Testis (tissue), 3 donors: Measurements from ENCODE around the gene ALKBH5. TPM values are rescaled to one million over a fixed set of nuclear protein-coding genes. Genes with fewer than 3 reads are reported as not detected.

Experiments
- DNase-seq: peaks from one replicate; pipeline ENCODE4 v3.0.0-alpha.2; 2019
- H3K27ac ChIP-seq, 2 donors: fragments of 200-600 bp; sonication (generic); one replicate each; pipeline ENCODE4 v1.5.1; 2019
- H3K27me3 ChIP-seq: fragments of 200-600 bp; sonication (generic); one replicate; pipeline ENCODE4 v1.5.1; 2019
- H3K36me3 ChIP-seq: fragments of 200-600 bp; sonication (generic); one replicate; pipeline ENCODE4 v1.5.1; 2017; ENCODE audit warnings: low read depth; ENCODE audit errors: missing control alignments
- H3K4me1 ChIP-seq: fragments of 200-600 bp; sonication (generic); one replicate; pipeline ENCODE4 v1.5.1; 2019
- H3K4me3 ChIP-seq, 2 donors: fragments of 200-600 bp; sonication (generic); one replicate each; pipeline ENCODE4 v1.5.1; 2017 to 2019
- H3K9me3 ChIP-seq: fragments of 200-600 bp; sonication (generic); one replicate; pipeline ENCODE4 v1.5.1; 2017
- POLR2A ChIP-seq: fragments of 450-650 bp; IDR thresholded peaks from one replicate; pipeline ENCODE4 v1.6.1; 2017; ENCODE audit warnings: antibody characterized with exemption, mild to moderate bottlenecking, moderate library complexity
- WGBS, 2 donors: methylation state at CpG; one replicate each; pipeline ENCODE4 v1.1.5; 2018; 5-methylcytosine and 5-hydroxymethylcytosine counted together
- intact Hi-C: fragments of 100-400 bp; cut with DNase I; formaldehyde crosslinking; loops from one replicate; pipeline ENCODE4 v1.15.1; 2023; ENCODE audit warnings: low total_unique reads
- polyA plus RNA-seq: library from polyadenylated mRNA; stranded (reverse); fragments of 350-450 nt; fragmentation: Illumina TruSeq; extraction: RNeasy Lipid Tissue Mini Kit (QIAGEN cat#74804); gene quantifications from one replicate; pipeline ENCODE4 v1.2.3, GENCODE V29; 2014; ENCODE audit warnings: low read depth, low replicate concordance; ENCODE audit not compliant: insufficient read depth
- total RNA-seq, 2 donors: library from RNA; depleted of rRNA; stranded (reverse); fragments of >200 nt; gene quantifications; one replicate each; pipeline ENCODE4 v1.2.3, GENCODE V29; 2016
- TF ChIP-seq, protein P1 (sequence below), 3 experiments: fragments of 450-650 bp in 2 of 3; fragments of 200-600 bp in 1 of 3; sonication (generic) in 1 of 3; IDR thresholded peaks; one replicate each; pipeline ENCODE4 v1.5.1; 2016 to 2019; ENCODE audit warnings: antibody characterized with exemption in 3 of 3, mild to moderate bottlenecking in 2 of 3, moderate library complexity in 1 of 3

The ALKBH5 gene
- total and polyA plus RNA-seq, 3 donors from 2014 or later = 172 to 253 (median 213) TPM

DNA sequence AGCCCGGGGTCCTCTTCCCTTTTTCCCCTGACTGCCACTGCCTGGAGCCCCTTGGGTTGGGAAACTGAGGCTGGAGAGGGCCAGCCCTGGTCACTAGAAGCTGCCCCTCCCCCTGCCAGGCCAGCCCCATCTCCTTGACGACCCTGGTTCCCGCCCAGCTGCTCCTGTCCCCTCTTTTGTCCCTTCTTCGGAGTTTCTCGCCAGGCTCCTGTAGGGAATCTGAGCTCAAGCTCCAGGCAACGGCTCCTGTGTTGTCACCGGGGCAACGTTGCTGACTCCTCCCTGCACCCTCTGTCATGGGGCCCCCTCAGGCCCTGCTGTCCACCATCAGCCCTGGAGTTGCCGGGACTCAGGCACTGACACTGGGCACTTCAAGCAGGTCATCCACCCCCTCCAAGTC is 47.5 kb downstream of the ALKBH5 start:
- WGBS, 2 donors = 72 to 80% methylated on average over 4 to 9 of the region's 9 CpGs
- H3K36me3 ChIP-seq = no peaks in the 10 kb centered on the region
- H3K9me3 ChIP-seq = no peaks in the 10 kb centered on the region
- H3K27me3 ChIP-seq = no peaks in the 10 kb centered on the region
- no peak overlapping the region for H3K27ac ChIP-seq
- H3K4me1 ChIP-seq = peaks cover 6% of the 10 kb centered on the region
- TF ChIP-seq, protein P1, sequence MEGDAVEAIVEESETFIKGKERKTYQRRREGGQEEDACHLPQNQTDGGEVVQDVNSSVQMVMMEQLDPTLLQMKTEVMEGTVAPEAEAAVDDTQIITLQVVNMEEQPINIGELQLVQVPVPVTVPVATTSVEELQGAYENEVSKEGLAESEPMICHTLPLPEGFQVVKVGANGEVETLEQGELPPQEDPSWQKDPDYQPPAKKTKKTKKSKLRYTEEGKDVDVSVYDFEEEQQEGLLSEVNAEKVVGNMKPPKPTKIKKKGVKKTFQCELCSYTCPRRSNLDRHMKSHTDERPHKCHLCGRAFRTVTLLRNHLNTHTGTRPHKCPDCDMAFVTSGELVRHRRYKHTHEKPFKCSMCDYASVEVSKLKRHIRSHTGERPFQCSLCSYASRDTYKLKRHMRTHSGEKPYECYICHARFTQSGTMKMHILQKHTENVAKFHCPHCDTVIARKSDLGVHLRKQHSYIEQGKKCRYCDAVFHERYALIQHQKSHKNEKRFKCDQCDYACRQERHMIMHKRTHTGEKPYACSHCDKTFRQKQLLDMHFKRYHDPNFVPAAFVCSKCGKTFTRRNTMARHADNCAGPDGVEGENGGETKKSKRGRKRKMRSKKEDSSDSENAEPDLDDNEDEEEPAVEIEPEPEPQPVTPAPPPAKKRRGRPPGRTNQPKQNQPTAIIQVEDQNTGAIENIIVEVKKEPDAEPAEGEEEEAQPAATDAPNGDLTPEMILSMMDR (IDR thresholded peaks at IDR 0.05) = no peak
- TF ChIP-seq POLR2A = no peak
- no peak overlapping the region for H3K4me3 ChIP-seq
- intact Hi-C loops = no loop called here
- DNase-seq = no peak

DNA sequence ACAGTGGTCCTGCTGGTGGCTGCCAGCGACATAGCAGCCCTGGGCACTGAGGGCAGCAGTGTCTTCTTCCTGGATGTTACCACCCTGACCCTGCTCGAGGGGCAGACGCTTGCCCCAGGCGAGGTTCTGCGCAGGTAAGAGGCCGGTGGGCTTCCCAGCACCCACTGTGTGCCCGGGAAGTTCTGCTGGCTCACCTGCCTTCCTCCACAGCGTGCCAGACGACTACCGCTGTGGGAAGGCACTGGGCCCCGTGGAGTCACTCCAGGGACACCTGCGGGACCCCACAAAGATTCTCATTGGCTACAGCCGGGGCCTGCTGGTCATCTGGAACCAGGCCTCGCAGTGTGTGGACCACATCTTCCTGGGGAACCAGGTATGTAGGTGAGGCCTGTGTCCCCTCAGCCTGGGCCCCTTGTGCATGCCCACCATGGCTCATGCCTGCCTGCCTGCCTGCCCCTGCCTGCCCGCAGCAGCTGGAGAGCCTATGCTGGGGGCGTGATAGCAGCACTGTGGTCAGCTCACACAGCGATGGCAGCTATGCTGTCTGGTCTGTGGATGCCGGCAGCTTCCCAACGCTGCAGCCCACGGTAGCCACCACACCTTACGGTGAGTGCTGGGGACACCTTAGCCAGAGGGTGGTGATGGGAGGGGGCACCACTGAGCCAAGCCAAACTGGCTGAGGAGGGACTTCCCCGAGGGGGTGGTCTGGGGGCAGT is 50.3 kb downstream of the ALKBH5 start:
- Histone ChIP-seq H3K27me3 (no peaks in the 10 kb centered on the region), H3K36me3 (no peaks in the 10 kb centered on the region), H3K27ac (no peak overlapping the region), H3K4me3 (no peak overlapping the region), H3K4me1 (no peaks in the 10 kb centered on the region), H3K9me3 (no peaks in the 10 kb centered on the region)
- no peak for TF ChIP-seq POLR2A
- TF ChIP-seq, protein P1 (IDR thresholded peaks at IDR 0.05) = no peak
- DNase-seq = no peak
- intact Hi-C loops = no loop called here
- 91 to 93% methylated on average over 7 to 21 of the region's 22 CpGs for WGBS, 2 donors

DNA sequence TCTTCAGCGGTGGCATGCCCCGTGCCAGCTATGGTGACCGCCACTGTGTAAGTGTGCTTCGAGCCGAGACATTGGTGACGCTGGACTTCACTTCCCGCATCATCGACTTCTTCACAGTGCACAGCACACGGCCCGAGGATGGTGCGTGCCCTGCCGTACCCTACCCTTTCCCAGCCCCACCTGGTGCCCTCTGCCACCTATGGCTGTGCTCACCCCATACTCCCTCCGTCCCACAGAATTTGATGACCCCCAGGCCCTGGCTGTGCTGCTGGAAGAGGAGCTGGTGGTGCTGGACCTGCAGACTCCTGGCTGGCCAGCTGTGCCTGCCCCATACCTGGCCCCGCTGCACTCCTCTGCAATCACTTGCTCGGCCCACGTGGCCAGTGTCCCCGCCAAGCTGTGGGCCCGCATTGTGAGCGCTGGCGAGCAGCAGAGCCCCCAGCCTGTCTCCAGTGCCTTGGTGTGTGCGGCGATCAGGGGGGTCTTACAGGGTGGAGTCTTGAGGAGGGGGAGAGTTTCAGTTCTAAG is 51.3 kb downstream of the ALKBH5 start:
- H3K27ac ChIP-seq = no peak overlapping the region
- TF ChIP-seq POLR2A = no peak
- TF ChIP-seq, protein P1 (IDR thresholded peaks at IDR 0.05) = no peak
- no peak for DNase-seq
- WGBS, 2 donors = 96 to 97% methylated on average over 14 to 22 of the region's 22 CpGs
- H3K9me3 ChIP-seq = no peaks in the 10 kb centered on the region
- no peaks in the 10 kb centered on the region for H3K27me3 ChIP-seq
- intact Hi-C loops = no loop called here
- H3K36me3 ChIP-seq = no peaks in the 10 kb centered on the region
- no peak overlapping the region for H3K4me3 ChIP-seq
- no peaks in the 10 kb centered on the region for H3K4me1 ChIP-seq

DNA sequence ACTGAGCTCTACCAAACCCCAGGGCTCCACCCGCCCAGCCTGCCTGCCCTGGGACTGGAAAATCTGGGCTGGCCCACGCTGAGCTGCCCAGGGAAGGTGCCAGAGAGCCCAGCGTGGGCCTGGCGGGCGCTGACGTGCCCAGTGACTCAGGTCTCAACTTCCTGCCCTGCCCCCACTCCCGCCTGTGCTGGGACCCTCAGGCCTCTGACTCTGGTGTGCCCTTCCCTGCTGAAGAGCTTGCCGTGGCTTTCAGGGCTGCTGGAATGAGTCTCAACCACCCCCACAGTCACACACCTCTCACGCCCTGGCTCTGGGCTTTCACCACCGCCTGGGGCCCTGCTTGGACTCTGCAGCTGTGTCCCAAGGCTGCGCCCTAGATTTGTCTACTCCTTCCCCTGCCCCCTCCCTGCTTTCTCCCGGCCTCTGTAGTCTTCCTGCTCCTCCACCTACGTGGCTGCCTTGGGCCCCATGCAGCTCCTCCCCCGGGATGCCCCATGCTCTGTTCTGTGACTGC is 52.2 kb downstream of the ALKBH5 start:
- Histone ChIP-seq H3K27me3 (no peaks in the 10 kb centered on the region), H3K4me3 (no peak overlapping the region), H3K36me3 (no peaks in the 10 kb centered on the region), H3K4me1 (no peaks in the 10 kb centered on the region), H3K9me3 (no peaks in the 10 kb centered on the region), H3K27ac (no peak overlapping the region)
- WGBS, 2 donors = 63 to 80% methylated on average over 7 to 13 of the region's 14 CpGs
- intact Hi-C loops = no loop called here
- DNase-seq = peak; percentile 45
- TF ChIP-seq, protein P1 (IDR thresholded peaks at IDR 0.05) = no peak
- TF ChIP-seq POLR2A = no peak

DNA sequence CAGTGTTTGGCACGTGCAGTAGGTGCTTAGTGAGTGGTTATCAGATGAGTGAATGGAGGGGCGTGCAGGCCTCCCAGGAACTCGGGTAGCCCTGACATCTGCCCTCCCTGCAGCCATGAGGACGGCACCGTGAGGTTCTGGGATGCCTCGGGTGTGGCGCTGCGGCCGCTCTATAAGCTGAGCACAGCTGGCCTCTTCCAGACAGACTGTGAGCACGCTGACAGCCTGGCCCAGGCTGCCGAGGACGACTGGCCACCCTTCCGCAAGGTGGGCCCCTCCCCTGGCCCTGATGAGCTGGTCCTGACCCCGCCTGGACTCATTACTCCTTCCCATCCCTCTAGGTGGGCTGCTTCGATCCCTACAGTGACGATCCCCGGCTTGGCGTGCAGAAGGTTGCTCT is 52.9 kb downstream of the ALKBH5 start:
- no peak for DNase-seq
- H3K4me3 ChIP-seq = no peak overlapping the region
- no peak overlapping the region for H3K27ac ChIP-seq
- intact Hi-C loops = no loop called here
- TF ChIP-seq, protein P1 (IDR thresholded peaks at IDR 0.05) = no peak
- TF ChIP-seq POLR2A = no peak
- H3K36me3 ChIP-seq = no peaks in the 10 kb centered on the region
- no peaks in the 10 kb centered on the region for H3K4me1 ChIP-seq
- no peaks in the 10 kb centered on the region for H3K27me3 ChIP-seq
- WGBS, 2 donors = 88 to 94% methylated on average over 13 to 18 of the region's 18 CpGs
- no peaks in the 10 kb centered on the region for H3K9me3 ChIP-seq
